Right atrium auricular region (tissue), 2 donors: ENCODE data around the gene FAM181A. TPM values are rescaled to one million over a fixed set of nuclear protein-coding genes. Genes with fewer than 3 reads are reported as not detected.

Experiments used
- DNase-seq: peaks from one replicate; pipeline ENCODE4 v3.0.0-alpha.2; 2019; ENCODE audit warnings: low spot score
- H3K27ac ChIP-seq, 2 donors: fragments of 200-600 bp; sonication (generic); 1 replicate in 1 of 2; 2 replicates in 1 of 2; pipeline ENCODE4 v1.5.1; 2016 to 2019
- H3K27me3 ChIP-seq, 2 donors: fragments of 200-600 bp; sonication (generic); one replicate each; pipeline versions ENCODE4 v1.5.1 to v1.6.0; 2017 to 2019
- H3K36me3 ChIP-seq: fragments of 200-600 bp; sonication (generic); one replicate; pipeline ENCODE4 v1.5.1; 2016
- H3K4me1 ChIP-seq, 2 donors: fragments of 200-600 bp; sonication (generic); one replicate each; pipeline versions ENCODE4 v1.5.1 to v1.6.0; 2017 to 2019
- H3K4me3 ChIP-seq, 2 donors: fragments of 200-600 bp; sonication (generic); 1 replicate in 1 of 2; 2 replicates in 1 of 2; pipeline ENCODE4 v1.5.1; 2017 to 2019; ENCODE audit warnings: mild to moderate bottlenecking in 1 of 2, moderate library complexity in 1 of 2
- H3K9me3 ChIP-seq, 2 donors: fragments of 200-600 bp; sonication (generic); one replicate each; pipeline ENCODE4 v1.5.1; 2019
- total RNA-seq, 2 donors: library from RNA; depleted of rRNA; stranded (reverse); fragments of >200 nt; gene quantifications; one replicate each; pipeline ENCODE4 v1.1.0, GENCODE V29; 2016
- TF ChIP-seq, protein P1 (sequence below), 2 donors: fragments of 200-600 bp; sonication (generic); IDR thresholded peaks; one replicate each; pipeline ENCODE4 v1.5.1; 2019; ENCODE audit warnings: antibody characterized with exemption in 2 of 2

FAM181A gene
- total RNA-seq, 2 donors from 2014 or later: not detected

DNA sequence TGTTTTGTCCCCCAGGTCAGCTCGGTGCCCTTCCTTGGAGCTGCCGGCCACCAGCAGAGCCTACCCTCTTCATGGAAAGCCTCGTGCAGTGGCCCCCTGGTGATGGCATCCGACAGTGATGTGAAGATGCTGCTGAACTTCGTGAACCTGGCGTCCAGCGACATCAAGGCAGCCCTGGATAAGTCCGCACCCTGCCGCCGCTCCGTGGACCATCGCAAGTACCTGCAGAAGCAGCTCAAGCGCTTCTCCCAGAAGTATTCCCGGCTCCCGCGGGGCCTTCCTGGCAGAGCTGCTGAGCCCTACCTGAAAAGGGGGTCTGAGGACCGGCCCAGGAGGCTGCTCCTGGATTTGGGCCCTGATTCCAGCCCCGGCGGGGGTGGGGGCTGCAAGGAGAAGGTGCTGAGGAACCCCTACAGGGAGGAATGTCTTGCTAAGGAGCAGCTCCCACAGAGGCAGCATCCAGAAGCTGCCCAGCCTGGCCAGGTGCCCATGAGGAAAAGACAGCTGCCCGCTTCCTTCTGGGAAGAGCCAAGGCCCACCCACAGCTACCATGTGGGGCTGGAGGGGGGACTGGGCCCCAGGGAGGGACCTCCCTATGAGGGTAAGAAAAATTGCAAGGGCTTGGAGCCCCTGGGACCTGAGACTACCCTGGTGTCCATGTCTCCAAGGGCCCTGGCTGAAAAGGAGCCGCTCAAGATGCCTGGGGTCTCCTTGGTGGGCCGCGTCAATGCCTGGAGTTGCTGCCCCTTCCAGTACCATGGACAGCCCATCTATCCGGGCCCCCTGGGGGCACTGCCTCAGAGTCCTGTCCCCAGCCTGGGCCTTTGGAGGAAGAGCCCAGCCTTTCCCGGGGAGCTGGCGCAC, 1.3 kb downstream of the FAM181A start:
- no peak overlapping the region for H3K27ac ChIP-seq
- peaks cover 38% of the 10 kb centered on the region for H3K36me3 ChIP-seq
- TF ChIP-seq, protein P1, sequence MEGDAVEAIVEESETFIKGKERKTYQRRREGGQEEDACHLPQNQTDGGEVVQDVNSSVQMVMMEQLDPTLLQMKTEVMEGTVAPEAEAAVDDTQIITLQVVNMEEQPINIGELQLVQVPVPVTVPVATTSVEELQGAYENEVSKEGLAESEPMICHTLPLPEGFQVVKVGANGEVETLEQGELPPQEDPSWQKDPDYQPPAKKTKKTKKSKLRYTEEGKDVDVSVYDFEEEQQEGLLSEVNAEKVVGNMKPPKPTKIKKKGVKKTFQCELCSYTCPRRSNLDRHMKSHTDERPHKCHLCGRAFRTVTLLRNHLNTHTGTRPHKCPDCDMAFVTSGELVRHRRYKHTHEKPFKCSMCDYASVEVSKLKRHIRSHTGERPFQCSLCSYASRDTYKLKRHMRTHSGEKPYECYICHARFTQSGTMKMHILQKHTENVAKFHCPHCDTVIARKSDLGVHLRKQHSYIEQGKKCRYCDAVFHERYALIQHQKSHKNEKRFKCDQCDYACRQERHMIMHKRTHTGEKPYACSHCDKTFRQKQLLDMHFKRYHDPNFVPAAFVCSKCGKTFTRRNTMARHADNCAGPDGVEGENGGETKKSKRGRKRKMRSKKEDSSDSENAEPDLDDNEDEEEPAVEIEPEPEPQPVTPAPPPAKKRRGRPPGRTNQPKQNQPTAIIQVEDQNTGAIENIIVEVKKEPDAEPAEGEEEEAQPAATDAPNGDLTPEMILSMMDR (IDR thresholded peaks at IDR 0.05): no peak
- H3K27me3 ChIP-seq: no peaks in the 10 kb centered on the region
- no peaks in the 10 kb centered on the region for H3K4me1 ChIP-seq
- no peaks in the 10 kb centered on the region for H3K9me3 ChIP-seq
- DNase-seq: no peak
- H3K4me3 ChIP-seq: no peak overlapping the region

GRCh38 chr14:93929048-93929535, 1.9 kb downstream of the FAM181A start:
- TF ChIP-seq, protein P1 (IDR thresholded peaks at IDR 0.05): no peak
- no peak overlapping the region for H3K27ac ChIP-seq

GRCh38 chr14:93929657-93930056, 2.5 kb downstream of the FAM181A start:
- no peak overlapping the region for H3K27ac ChIP-seq
- H3K36me3 ChIP-seq: peaks cover 50% of the 10 kb centered on the region
- no peaks in the 10 kb centered on the region for H3K4me1 ChIP-seq
- TF ChIP-seq, protein P1 (IDR thresholded peaks at IDR 0.05): no peak
- H3K4me3 ChIP-seq: no peak overlapping the region
- no peaks in the 10 kb centered on the region for H3K27me3 ChIP-seq
- no peak for DNase-seq
- H3K9me3 ChIP-seq: no peaks in the 10 kb centered on the region

More at GRCh38 chr14:93929048-93929535, 1.9 kb downstream of the FAM181A start:
- H3K4me1 ChIP-seq: no peaks in the 10 kb centered on the region
- H3K4me3 ChIP-seq: no peak overlapping the region
- peaks cover 45% of the 10 kb centered on the region for H3K36me3 ChIP-seq
- DNase-seq: no peak
- H3K27me3 ChIP-seq: no peaks in the 10 kb centered on the region
- no peaks in the 10 kb centered on the region for H3K9me3 ChIP-seq

GRCh38 chr14:93930296-93930988, 3.3 kb downstream of the FAM181A start:
- Histone ChIP-seq H3K27ac (no peak overlapping the region), H3K4me3 (no peak overlapping the region), H3K36me3 (peaks cover 58% of the 10 kb centered on the region), H3K4me1 (no peaks in the 10 kb centered on the region), H3K9me3 (no peaks in the 10 kb centered on the region), H3K27me3 (no peaks in the 10 kb centered on the region)
- TF ChIP-seq, protein P1 (IDR thresholded peaks at IDR 0.05): no peak
- no peak for DNase-seq

DNA sequence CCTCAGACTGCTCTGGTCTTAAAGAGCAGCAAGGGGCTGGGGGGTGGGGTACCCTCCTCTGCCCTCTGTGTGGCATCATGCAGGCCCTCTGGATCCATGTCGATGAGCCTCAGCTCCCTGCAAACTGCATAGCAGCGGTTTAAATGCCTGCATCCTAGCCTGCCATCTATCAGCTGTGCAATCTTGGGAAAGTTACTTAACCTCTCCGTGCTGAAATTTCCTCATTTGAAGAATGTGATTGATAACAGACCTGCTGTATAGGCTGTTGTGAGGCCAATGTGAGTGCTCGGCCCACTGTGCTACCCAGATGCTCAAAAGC, 3.8 kb downstream of the FAM181A start:
- Histone ChIP-seq H3K36me3 (peaks cover 60% of the 10 kb centered on the region), H3K27ac (no peak overlapping the region), H3K9me3 (no peaks in the 10 kb centered on the region), H3K4me3 (no peak overlapping the region), H3K27me3 (no peaks in the 10 kb centered on the region), H3K4me1 (no peaks in the 10 kb centered on the region)
- TF ChIP-seq, protein P1 (IDR thresholded peaks at IDR 0.05): no peak
- no peak for DNase-seq
